GM12872 (cell line): ENCODE data around the gene PPP1R9B.

Source experiments
- TF ChIP-seq, protein P1 (sequence below): IDR thresholded peaks from 3 replicates; pipeline ENCODE4 v1.5.1; 2011; ENCODE audit warnings: low read depth, mild to moderate bottlenecking, low read length, moderate library complexity; ENCODE audit not compliant: insufficient read depth

The PPP1R9B gene

GRCh38 chr17:50125420-50125997, 25.0 kb downstream of the PPP1R9B start:
- TF ChIP-seq, protein P1, sequence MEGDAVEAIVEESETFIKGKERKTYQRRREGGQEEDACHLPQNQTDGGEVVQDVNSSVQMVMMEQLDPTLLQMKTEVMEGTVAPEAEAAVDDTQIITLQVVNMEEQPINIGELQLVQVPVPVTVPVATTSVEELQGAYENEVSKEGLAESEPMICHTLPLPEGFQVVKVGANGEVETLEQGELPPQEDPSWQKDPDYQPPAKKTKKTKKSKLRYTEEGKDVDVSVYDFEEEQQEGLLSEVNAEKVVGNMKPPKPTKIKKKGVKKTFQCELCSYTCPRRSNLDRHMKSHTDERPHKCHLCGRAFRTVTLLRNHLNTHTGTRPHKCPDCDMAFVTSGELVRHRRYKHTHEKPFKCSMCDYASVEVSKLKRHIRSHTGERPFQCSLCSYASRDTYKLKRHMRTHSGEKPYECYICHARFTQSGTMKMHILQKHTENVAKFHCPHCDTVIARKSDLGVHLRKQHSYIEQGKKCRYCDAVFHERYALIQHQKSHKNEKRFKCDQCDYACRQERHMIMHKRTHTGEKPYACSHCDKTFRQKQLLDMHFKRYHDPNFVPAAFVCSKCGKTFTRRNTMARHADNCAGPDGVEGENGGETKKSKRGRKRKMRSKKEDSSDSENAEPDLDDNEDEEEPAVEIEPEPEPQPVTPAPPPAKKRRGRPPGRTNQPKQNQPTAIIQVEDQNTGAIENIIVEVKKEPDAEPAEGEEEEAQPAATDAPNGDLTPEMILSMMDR, result no peak

GRCh38 chr17:50123649-50124349, 26.7 kb downstream of the PPP1R9B start:
- TF ChIP-seq, protein P1, result no peak

- TF ChIP-seq, protein P1, result no peak
Observed at GRCh38 chr17:50122945-50123344, 27.5 kb downstream of the PPP1R9B start.

DNA sequence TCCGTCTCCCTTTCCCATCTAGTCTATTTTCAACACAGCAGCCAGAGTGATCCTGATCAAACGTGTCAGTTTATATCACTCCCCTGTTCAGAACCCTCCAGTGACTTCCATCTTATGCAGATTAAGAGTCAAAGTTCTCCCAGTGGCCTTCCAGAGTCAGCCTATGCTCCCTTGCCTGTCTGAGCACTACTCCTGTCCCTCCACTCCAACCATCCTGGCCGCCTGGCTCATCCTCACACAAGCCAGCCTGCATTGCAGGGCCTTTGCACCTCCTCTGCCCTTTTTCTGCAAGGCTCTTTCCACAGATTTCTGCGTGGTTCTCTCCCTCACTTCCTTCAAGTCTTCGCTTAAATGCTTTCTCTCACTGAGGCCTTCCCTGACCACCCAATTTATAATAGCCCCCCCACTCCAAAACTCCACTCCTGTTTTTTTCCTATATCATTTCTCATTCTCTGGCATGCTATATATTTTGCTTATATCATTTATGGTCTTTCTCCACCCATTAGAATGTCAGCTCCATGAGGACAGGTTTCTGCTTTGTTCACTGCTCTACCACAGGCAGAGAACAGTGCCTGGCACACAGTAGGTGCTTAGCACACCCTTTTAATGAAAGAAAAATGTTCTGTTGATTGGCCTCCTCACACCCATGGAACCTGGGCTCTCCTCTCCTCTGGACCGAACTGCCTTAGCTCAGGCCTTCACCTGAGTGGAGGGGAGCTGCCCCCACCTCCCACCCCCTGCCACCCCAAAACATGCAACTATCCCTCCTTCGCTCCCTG, 29.8 kb downstream of the PPP1R9B start:
- TF ChIP-seq, protein P1, result no peak

GRCh38 chr17:50118828-50119218, 31.7 kb downstream of the PPP1R9B start:
- TF ChIP-seq, protein P1, result no peak

GRCh38 chr17:50118076-50118827, 32.2 kb downstream of the PPP1R9B start:
- TF ChIP-seq, protein P1, result no peak
